GM19238 (cell line): ENCODE measurements around the gene C6orf141.

Source experiments
- DNase-seq: peaks from one replicate; pipeline ENCODE4 v3.0.0; 2011; ENCODE audit warnings: low spot score; ENCODE audit not compliant: insufficient read length

C6orf141 gene

DNA sequence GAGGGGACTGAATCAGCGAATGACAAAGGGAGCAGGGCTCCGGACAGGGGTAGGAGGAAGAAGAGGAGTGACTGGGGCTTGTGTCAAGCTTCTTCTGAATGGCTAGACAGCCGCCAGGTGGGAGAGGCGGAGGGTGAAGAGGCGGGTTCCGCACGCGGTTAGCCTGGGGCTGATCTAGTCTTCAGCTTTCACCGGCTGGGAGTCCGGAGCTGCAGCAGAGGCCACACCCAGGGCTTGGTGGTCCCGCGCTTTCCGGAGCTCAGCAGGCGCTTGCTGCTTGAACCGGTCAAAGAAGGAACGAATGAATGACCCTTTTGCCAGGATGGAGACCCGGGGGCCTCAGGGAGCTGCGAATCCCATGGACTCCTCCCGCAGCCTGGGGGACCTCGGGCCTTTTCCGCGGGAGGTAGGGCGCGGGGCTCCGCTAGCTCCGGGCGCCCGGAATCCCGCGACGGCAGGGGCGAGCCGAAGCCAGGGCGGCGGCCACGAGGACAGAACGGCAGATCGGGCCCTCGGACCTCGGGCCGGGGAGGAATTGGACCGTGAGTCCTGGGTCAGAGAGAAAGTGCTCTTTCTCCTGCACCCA is at the start of gene C6orf141:
Gene C6orf141, plus strand, starts transcription at position 177 of the 586 bp plus-strand sequence. Its CDS starts 125 bp downstream, at position 302.
- peak; percentile 35 for DNase-seq

GRCh38 chr6:49504666-49505065 is 45.8 kb upstream of the C6orf141 start:
- DNase-seq, result no peak

DNA sequence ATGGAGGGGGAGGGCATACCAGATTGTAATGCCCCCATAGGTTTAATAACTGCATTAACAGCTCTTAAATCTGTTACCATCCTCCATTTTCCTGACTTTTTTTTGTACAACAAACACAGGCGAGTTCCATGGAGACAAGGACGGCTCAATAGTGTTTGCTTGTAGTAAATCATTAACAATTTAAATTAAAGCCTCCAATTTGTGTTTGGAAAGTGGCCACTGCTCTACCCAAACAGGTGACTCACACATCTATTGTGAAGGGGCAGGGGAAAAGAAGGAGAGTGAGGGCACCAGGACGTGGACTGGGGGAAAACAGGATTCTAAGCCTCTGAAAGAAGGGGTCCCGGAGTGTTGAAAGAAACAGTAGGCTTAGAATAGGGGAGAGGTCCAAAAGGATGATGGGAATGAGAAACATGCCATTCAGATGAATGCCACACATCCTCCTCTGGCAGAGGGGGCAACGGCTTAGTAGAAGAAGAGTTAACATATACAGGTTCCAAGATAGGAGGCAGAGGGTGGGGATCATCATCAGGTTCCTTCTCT is 43.8 kb upstream of the C6orf141 start:
- no peak for DNase-seq

DNA sequence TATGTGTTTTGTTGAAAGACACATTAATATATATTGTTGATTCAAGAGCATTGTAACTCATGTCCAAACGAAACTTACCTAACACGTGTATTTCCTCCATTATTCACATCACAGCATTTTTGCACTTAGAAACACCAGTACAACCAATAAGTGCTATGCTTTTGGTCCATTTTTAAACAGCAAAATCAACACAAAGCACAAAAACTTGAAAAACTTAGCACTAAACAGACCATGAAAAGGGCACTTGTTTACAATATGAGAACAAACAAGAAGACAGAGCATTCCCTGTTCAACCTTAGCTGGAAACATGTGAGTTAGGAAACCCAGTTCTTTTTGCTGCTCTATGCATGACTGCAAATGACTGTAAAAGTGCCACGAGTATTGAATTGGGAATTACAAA is 41.1 kb upstream of the C6orf141 start:
- no peak for DNase-seq

DNA sequence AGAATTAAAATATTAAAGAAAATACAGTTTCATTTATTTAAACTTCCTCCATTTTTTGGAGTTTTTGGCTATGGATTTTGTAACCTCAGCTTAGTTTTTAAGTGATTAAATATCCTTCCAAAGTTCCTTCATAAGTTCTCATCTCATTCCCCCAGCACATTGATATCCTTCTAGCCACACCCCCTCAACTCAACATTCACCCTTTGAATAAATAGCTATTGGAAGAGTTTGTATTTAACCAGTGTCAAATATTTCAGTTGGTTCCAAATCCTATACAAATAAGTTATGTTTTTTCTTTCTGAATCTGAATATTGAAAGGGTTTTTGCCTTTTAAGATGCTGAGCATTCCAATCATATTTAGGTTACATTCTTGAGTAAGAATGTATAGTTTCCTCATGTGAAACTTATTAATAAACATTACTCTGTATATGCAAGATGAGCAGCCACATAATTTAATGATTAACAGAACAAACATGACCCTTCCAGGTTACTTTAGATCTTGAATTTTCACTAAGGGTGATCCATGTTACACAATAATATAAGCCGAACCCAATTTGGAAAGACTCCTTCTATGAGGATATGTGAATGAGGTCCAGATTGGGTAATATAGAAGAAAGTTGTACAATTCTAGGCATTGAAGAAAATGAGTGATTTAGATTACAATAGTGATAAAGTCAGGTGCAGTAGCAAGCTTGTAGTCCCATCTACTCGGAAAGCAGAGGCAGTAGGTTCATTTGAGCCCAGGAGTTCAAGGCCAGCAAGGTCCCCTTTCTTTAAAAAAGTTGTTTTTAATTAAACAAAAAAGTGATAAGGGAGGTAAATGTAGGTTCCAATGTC is 37.1 kb upstream of the C6orf141 start:
- no peak for DNase-seq

- no peak for DNase-seq
Measured at GRCh38 chr6:49514571-49515484, 35.6 kb upstream of the C6orf141 start.

GRCh38 chr6:49515485-49516146 is 34.9 kb upstream of the C6orf141 start:
- DNase-seq, result no peak

- no peak for DNase-seq
Measured at GRCh38 chr6:49516147-49516505, 34.3 kb upstream of the C6orf141 start.

GRCh38 chr6:49517919-49518318 is 32.5 kb upstream of the C6orf141 start:
- no peak for DNase-seq

DNA sequence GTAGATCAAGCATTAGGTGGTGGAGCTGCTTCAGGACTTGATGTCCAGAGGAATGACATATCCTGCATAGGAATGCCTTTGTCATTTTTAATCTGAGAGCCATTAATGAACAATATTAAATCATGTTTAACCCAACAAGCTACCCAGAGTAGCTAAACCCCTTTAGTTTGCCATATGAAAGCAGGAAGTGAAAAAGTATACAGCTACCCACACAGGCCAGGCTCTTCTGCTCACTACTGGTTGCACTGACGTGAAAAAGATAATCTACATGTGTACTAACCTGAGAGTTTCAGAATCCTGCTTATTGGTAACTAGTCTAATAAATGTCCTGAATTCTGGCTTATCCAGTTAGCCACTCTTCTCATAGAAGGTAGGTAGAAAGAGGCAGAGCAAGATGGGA is 30.8 kb upstream of the C6orf141 start:
- DNase-seq, result no peak

DNA sequence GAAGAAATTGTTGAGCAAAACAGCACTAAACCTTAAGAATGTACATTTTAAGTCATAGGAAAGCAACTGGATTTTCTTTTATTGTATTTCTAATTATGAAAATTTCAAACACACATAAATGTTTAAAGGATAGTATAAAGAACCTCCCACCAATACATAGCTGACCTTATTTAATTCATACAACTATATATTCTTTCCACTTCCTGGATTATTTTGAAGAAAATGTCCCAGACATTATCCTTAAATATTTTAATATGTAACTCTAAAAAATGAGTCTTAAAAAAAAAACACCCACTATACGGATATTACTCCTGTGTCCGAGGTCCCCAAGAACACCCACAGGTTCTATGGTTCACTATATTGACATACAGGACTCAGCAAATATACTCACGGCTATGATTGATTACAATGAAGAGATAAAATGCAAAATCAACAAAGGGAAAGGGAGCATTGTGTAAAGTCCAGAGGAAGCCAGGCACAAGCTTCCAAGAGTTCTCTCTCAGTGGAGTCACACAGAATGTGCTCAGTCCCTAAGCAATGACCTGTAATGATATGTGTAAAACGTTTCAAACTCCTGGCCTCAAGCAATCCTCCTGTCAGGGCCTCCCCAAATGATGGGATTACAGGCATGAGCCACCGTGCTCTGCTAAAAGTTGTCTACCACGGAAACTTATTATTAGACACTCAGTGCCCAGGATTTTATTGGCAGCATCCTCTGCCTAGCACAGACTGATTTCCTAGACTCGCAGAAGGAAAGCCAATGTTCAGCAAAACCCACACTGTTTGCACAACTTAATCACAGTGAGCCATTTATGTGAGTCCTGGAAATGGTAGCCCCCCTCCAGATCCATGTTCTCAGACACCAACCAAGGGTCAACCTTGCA is 27.5 kb upstream of the C6orf141 start:
- no peak for DNase-seq

GRCh38 chr6:49523901-49524300 is 26.6 kb upstream of the C6orf141 start:
- DNase-seq, result no peak

DNA sequence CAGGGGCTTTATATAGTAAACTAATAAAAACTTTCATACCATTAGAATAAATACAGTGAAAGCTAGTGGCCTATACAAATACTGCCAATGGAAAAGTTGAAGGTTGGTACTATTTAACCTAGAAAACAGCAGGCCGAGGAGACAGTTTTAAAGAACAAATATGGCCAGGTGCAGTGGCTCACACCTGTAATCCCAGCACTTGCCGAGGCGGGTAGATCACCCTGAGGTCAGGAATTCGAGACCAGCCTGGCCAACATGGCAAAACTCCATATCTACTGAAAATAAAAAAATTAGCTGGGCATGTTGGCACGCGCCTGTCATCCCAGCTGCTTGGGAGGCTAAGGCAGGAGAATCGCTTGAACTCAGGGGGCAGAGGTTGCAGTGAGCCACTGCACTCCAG is 25.9 kb upstream of the C6orf141 start:
- no peak for DNase-seq

- DNase-seq, result no peak
Measured at GRCh38 chr6:49526598-49526997, 23.9 kb upstream of the C6orf141 start.

DNA sequence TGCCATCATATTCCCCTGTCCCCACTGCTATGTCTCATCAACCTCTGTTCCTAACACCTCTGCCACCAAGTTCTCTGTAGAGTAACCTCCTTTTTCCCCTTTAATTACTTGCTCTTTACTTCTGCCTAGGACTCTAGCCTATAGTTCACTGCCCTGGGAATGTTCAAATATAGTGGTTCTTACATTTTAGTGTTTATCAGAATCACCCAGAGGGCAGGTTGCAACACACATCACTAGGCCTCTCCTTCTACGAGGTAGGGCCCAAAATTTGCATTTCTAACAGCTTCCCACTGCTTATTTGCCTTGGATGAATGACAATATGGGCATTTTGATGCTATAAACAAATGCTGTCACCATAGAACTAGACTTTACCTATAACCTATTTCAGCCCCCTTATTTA is 23.1 kb upstream of the C6orf141 start:
- DNase-seq, result no peak

- DNase-seq, result no peak
Measured at GRCh38 chr6:49528571-49528970, 21.9 kb upstream of the C6orf141 start.

- DNase-seq, result no peak
Measured at GRCh38 chr6:49530141-49530776, 20.2 kb upstream of the C6orf141 start.

DNA sequence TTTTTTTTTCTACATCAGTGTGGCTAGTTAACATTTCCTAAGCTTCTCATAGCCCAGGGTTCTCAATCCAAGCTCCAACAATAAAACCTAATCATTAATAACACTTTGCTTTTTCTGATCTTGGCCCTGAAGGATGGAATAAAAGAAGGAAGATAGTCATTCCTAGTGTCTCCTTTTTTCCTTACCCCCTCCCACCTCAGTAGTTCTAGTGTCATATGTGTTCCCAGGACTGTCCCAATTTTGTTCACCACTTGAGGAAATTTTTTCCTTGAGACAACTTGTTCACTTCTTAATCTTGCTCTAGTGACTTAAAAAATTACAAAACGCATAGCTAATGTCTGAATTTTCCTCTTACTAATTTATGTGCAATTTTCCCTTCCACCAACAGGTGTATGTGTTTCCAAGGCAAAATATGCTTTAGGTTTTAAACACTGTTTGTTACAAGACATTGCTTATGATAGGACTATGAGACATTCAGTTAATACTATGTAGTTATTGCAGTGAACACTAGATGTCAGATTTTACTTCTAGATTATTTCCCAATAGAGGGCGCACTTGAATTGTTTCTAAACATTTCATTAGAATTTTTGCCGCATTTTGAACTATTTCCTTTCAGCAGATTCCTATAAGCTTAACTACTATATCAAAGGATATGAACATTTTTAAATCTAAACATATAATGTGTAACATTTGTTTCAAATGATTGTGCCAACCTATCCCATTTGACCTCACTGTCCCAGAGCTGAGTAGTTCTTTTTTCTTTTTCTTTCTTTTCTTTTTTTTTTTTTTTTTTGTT is 18.5 kb upstream of the C6orf141 start:
- DNase-seq, result no peak

DNA sequence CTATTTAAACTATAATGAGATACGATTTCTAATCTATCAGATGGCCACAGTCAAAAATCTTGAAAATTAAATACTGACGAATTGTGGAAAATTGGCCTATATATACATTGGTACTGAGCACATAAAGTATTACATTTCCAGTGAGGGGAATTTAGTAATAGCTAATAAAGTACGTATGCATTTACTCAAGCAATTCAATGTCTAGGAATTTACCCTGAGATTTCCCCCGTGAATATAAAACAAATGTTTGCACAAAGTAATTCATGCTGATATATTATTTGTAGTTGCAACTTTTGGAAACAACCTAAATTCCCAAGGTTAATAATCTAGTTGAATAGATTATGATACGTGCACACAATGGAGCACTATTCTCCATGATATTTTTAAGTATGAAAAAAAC is 14.7 kb upstream of the C6orf141 start:
- DNase-seq, result no peak
